RPMI8226 (cell line): Measurements from ENCODE around the gene ELOVL6.
"Not testable (repeated sequence)": the region's sequence is repeated elsewhere in the genome, so short reads cannot be mapped to it uniquely, and the experiment has no call there.

Experiments used
- DNase-seq: peaks from one replicate; pipeline ENCODE4 v3.0.0-alpha.2; 2015

ELOVL6 gene

DNA sequence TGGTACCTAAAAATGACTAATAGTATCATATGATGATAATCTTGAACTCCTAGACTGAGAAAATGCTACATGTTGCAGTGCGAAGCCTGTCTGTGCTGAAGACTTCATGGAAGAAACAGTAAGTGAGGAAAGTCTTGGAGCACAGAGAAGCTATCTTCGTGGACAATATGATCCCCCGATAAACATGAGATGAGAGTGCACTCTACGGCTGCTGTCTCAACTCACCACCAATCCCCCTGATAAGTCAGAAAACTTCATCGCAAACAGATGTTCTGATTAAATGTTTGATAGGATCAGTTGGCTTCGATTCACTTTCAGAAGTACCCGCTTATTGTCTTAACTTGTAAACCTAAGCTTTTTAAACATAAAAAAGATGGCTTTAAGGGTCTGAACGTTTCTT lies 130.2 kb downstream of the ELOVL6 start:
- no peak for DNase-seq

DNA sequence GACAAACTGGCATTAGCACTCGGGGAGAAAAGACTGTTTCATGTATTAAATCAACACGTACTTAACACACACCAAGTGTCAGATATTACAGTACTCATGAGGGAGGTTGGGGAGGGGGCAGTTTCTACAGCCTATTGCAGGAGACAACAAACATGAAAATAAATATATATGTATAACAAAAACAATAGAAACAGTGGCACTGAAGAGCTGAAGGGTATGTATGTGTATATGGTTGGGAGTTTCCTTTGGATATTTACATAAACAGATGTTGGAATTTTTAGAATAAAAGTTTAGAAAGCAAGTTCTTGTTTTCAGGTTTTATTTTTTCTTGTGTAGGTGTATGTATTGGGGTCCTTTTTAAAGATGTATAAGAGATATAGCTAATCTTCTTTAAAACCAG lies 133.5 kb downstream of the ELOVL6 start:
- DNase-seq, result no peak

DNA sequence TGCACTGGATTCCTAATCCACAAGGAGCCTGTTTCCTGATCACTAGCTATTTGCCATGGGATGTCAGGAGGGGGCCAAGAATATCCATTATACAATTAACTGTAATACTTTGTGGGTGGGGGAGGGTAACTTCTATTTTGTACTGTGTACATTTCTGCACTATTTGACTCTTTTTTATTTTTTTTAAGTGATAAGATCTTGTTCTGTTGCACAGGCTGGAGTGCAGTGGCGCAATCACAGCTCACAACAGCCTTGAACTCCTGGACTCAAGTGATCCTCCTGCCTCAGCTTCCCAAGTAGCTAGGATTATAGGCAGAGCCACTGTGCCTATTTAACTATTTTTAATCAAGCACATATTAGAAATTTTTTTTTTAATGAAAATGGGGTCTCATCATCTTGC lies 134.1 kb downstream of the ELOVL6 start:
- DNase-seq, result no peak

DNA sequence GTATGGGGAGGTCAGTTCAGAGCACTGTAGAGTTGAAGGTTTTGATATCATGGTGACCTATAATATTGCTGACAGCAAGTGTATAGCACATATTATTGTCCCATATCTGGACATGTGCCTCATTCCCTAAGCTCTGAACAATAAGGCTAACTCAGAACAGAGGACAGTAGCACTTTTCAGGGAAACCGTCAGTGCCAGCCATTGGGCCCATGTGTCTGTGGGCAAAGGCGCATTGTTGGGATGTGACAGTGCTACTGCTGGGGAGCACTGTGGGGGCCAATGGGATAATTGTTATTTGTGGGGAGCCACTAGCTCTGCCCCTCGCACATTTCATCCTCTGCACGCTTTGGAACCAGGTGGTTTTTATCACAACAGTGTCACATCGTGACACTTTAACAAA lies 136.2 kb downstream of the ELOVL6 start:
- no peak for DNase-seq

DNA sequence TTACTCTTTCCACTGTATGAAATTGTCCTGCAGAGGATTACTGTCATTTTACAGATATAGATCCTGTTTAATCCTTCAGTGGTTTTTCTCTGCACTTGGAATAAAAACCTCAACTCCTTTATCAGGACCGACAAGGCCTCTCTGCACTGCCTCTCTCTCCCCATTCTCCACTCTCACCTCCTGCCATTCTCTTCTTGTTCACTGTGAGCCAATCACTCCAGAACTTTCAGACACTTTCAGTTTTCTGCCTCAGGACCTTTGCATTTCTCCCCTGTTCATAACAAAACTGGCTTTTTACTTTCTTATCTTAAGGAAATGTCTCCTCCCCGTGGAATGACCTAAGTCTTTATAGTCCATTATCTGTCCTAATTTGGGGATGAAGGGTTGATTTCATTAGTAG lies 137.3 kb downstream of the ELOVL6 start:
- DNase-seq, result no peak

DNA sequence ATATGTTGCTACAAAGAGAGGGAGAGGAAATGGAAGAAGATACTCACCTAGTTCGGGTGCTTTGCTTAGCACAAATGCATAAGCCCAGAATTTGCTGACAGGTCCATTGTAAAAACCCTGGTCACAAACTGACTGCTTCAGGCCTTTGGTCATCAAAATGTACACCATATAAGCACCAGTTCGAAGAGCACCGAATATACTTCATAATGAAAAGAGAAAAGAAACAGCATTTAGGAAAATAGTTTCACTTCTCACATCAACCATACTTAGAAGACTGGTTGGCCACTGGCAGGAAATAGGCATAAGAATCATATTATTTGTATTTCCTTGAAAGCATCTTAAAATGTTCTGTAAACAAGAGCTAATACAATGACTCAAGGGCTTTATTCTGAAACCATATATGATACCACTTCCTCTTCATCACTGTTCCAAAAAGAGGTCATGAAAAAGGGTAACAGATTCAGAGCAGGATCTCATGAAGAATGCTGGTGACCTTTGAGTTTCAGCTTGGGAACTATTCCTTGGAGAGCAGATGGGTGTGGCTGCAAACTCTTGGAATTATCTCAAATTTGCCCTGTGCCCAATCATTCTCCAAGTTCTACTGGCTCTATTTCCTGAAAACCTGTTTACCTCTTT lies 138.7 kb downstream of the ELOVL6 start:
- peak; percentile 77 for DNase-seq

DNA sequence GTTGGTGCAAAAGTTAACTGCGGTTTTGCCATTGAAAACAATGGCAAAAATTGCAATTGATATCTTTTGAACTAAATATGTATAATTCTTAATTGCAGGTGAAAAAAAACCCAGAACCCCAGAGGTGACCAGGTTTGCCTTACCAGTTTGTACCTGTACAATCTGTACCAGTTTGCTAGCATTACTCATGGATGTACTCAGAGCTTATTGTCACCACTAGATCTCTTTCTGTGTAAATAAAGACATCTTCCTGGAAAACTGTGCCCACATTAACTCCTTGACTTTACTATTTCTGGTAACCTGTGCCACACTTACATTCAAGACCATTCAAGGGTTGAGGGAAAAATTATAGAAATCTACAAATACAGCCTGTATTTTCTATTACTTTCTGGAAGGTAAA lies 139.7 kb downstream of the ELOVL6 start:
- no peak for DNase-seq

DNA sequence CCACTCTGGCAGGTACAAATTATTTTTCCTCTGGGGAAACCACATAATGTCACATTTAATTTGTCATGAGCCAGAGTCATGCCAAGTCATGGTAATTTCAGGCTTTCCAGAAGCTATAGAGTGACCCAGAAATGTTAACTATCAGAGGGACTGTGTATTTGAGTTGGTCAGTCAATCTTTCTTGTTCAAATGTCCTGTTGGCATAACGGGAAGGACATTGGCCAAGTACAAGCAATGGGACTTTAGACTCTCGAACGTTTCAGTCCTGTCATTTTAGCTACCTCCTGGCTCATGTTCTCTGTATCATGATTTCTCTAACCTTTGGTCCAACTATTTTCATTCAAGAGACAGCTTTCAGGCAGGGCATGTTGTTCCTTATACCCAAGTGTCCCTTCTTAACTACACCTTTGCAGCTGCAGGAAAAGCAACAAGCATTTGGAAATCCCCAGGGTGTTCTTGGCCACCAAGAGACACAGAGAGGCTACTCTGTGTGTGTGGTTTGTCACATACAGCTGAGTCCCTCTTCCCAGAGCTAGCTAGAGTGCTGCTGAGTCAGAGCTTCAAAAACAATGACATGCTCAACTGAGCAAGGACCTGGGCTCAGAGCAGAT lies 143.2 kb downstream of the ELOVL6 start:
- DNase-seq, result peak; percentile 73

DNA sequence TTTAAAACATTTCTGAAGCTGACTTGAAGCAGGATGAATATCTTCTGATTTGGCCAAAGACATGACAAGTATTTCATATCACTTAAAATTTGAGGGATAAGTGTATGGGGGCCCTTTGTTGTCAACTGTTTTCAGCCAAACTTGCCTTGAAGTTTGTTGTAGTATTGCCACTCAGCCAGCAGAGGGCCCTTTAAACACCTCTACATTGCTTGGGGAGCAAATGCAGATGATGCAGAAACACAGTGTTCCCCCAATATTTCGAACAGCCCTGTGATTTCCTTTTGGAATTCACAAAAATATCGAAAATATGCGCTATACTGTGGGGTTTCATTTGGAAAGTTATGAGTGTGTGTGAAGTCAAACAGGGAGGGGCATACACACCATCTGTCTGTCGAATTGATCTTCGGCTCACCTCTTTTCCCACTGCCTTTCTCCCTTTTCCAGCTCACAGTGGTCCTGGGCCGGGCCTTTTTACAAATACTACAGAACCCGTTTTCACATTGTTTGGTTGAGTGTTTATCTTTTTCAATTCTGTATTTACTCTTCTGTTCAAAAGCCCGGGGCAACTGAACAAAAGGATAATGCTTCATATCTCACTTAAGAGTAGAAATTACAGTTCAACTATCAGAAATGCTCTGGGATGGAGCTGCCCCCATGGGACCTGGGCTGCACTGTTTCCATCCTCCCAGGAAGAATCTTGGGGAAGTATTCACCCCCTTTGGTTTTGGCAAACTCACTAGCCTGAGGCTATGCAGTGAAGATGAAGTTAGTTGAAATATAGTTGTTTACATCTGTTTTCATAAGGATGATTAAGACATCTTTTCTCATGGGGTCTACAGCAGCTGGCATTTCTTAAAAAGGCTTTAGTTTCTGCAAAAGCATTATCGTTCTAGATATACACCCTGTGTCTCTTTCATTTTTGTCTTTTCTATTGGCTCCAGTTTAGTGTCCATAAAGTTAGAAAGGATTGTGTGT lies 148.2 kb downstream of the ELOVL6 start:
- peak; percentile 31 for DNase-seq

DNA sequence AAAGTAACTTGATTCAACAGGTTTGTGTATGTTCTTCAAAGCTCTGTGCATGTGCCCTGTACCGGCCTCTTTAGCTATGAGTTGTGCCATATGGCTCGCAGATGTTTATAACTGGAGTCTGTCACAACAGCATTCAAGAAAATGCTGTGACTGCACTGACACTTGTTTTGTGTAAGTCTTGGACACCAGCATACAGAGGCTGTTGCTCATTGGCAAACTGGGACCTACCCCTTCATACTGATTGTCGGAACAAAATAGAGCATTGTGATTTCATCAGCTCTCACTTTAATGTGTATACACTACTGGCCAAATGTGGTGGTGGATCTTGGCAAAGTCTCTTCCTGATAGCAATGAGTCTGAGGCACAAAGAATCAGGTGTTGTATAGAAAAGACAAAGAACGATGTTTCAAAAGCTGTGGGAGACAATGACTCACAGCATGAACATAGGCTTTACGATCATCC lies 151.8 kb downstream of the ELOVL6 start:
- DNase-seq, result no peak

DNA sequence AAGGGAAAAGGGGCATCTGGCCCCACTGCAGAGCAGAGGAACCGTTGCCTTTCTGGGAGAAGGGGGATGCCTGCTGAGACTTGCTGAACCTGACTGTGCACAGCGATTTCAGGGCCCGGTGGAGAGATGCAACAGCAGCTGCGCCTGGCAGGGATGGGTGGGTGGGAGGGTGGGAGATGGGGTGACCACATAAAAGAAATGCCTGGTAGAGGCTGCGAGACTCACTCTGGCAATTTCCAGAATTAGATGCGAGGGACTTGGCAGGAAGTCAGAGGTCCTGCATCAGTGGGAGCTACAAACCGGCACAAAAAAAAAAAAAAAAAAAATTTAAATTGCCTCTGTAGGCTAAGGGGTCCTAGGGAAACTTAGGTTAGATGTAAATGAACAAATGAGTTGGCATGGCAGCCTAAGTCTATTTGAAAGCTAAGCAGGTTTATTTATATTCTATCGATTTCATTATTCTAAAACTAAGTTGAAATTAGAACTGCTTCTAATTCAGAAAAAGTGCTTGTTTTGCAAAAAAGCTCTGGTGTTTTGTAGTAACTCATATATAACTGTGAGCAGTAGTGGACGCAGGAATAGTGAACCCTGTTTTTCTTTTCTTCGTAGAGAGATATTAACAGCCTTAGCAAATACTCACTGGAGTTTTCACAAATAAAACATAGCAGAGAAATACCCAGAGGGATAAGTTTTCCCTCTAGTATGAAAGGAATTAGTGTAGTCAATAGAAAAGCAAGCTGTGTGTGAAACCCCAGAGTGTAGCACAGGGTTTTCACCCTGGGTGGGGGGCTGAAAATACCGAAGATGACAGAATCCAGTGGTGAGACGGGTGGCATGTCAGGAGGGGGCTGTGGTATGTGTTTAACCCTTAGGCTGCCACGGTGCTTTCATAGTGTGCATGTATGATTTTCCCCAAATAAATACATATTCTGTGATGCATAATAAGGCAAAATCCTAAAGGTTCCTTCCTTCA lies 155.6 kb downstream of the ELOVL6 start:
- no peak for DNase-seq

DNA sequence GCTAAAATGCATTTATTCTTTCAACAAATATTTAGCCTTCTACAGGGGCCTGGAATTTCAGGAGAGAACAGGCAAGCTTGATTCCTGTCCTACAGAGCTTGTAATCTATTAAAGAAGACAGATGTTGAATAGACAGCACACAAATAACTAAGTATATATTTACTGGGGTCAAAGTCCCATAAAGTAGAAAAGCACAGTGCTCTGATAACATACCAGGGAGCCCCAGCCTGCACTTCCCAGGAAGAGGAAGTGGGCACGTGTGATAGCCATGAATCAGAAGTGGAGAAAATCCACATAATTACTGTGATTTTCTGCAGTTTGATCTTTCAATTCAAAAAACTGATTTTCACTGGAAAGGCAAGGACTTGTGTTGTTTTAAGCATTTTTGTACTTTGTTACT lies 156.7 kb downstream of the ELOVL6 start:
- no peak for DNase-seq

DNA sequence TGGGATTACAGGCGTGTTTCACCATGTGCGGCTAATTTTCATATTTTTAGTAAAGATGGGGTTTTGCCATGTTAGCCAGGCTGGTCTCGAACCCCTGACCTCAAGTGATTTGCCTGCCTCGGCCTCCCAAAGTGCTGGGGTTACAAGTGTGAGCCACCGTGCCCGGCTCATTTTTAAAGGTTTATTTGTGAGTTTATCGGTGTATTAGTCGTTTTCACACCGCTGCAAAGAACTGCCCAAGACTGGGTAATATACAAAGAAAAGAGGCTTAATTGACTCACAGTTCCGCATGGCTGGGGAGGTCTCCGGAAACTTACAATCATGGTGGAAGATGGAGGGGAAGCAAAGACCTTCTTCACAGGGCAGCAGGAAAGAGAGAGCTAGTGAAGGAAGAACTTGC lies 159.3 kb downstream of the ELOVL6 start:
- not testable (repeated sequence) for DNase-seq

DNA sequence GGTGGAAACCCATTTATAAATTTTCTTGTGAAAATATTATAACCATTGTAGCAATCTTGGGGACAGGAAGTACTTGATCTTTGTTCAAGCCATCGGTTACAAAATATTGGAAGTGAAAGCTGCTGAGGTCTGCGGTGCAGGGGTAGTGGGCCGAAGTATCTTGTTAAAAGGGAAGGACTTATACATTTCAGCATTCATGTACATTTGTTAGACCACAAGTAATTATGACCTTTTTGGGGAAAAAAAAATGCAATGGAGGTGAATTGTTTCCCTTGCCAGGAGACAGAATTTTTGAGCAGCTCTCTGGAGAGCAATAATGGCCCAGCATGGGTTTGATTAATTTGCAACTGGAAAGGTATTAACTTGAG lies 164.4 kb downstream of the ELOVL6 start:
- DNase-seq, result peak; percentile 41

DNA sequence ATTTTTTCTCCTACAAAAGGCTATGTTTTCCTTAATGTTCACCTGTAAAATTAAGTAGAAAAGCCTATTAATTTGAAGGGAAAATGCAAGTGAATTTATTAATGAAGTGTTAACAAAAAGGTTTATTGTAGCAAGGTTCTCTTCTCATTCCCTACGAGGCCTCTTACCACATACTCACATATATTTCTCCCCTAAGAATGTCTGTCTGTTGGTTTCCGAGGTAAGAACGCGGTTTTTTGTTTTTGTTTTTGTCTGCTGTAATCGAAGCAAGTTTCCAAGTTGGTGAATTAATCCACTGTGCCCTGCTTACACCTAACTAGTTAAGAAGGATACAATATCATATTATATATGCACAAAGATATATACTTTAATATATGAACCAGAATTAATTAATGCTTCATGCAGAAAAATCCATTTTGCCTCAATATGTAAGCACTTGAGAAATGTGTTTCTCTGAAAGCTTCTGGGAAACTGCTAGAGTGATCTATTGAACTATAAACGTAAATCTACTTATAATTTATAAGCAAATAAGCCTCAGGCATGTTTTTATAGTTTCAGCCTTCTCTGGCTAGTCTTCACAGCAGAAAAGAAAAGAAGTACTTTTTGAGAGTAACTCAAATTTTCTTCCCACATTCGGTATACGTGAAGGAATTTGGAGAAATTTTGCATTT lies 164.9 kb downstream of the ELOVL6 start:
- DNase-seq, result no peak

DNA sequence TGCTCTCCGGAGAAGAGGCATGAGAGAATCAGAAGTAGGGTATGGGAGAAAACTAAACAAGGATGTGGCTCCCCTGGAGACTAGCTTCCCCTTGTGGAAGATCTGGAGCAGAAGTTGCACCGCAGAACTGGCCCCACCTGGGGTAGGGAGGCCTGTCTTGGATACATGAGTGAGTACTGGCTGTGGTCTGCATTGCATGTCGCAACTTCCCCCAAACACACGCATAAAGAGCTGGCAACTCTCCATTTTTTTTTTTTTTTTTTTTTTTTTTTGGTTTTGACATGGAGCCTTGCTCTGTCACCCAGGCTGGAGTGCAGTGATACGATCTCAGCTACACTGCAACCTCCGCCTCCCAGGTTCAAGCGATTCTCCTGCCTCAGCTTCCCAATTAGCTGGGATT lies 165.8 kb downstream of the ELOVL6 start:
- no peak for DNase-seq

DNA sequence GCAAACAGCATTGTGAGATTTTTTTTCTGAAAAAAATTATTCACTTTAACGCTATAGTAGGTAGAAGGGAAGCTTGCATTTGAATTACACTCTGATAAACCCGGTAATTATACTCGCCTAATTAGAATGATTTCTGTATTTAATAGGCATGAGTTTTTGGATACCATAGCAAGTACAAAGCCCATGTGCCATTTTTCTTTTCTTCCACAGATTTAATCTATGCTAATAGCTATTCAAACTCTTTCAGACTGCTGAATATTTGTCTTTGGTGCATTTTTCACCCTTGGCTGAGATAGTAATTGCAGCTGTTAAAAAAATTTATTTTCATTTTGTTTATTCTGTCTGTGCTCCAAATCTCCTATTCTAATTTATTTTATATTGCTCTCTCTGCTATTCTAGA lies 172.7 kb downstream of the ELOVL6 start:
- DNase-seq, result no peak

DNA sequence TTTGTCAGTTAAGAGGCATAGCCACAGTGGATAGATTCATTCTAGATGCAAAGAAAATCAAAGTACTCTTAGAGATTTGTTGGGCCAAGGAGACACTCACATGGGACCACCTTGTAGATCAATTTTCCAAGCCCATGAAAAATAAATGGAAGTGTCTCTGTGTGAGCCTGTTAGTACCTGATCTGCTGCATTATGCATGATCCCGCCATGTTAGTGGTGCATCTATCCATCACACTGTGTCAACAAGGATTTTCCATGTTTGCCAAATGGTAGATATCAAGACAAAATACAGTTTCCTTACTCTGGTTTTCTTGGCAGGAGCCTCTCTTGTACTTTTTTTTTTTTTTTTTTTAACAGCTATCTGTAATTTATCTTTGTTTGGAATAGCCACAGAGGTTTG lies 173.4 kb downstream of the ELOVL6 start:
- DNase-seq, result no peak

DNA sequence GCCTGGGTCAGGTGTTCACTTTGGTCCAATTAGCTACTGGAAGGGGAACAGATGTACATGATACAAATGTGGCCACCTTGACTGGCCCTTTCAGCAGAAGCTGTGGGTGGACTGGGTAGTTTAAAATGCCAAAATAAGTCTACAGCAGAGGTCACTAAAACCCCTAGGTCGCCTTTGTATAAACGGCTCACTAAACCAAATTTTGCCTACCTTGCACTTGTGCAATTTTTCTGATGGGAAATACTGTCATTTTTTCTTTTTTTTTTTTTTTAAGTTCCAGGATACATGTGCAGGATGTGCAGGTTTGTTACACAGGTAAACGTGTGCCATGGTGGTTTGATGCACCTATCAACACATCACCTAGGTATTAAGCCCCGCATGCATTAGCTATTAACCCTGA lies 176.0 kb downstream of the ELOVL6 start:
- DNase-seq, result no peak

DNA sequence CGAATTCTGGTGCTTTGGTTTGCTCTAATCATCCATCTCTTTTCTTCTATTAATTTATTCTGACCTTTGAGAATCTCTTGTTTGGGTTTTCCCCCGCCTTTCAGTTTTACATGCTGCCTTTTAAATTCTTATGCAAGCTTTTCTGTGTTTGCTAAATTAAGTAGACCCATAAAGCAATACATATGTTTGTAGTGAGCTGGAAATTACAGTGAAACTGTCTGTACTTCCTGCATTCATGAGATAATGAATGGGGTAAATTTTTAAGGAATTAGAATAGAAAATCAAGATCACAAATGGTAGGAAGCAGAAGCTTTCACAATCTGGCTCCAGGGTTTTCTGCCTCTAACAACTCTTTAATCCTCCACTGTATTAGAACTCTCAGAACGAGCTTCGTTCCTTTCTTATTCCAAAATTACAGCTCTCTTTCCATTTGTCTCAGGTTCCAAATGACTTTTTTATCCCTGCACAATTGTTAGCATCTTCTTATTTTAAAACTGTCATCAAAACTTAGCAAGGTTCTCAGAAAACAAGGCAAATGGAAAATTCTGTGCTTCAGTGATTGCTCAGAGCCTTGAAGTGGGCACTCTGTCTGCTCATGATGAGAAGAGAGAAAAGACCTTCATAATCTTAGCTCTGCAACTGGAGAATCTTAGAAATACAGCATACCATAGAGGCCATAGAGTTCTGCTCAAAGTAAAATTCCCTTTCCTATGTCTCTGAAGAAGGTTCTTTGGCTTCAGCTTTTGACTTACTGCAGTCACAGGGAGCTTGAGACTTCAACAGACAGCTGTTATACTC lies 177.6 kb downstream of the ELOVL6 start:
- no peak for DNase-seq

DNA sequence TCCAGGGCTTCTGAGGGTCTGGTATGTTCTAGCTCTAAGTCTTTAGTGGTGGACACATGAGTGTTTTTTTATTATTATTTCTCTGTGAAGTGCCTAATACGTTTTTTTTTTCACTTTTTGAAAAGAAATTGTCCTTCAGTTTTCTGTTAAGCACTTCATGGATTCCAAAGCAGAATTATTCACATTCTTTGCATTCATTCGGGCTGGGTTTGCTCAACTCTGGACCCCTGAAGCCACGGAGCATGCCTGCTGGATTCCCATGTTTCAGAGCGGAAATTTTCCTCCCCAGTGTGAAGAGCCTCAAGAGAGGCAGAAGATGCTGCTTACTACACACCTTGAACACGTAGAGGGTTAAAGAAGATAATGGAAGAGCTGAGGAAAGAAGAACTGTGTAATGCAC lies 178.3 kb downstream of the ELOVL6 start:
- DNase-seq, result no peak
